GM19035 (cell line): Measurements from ENCODE around the gene MYH7B.

Experiments
- ATAC-seq: cut with Tn5 transposase; IDR thresholded peaks from one replicate; pipeline ENCODE4 v1.9.1; 2021; ENCODE audit not compliant: unreplicated experiment

MYH7B gene

DNA sequence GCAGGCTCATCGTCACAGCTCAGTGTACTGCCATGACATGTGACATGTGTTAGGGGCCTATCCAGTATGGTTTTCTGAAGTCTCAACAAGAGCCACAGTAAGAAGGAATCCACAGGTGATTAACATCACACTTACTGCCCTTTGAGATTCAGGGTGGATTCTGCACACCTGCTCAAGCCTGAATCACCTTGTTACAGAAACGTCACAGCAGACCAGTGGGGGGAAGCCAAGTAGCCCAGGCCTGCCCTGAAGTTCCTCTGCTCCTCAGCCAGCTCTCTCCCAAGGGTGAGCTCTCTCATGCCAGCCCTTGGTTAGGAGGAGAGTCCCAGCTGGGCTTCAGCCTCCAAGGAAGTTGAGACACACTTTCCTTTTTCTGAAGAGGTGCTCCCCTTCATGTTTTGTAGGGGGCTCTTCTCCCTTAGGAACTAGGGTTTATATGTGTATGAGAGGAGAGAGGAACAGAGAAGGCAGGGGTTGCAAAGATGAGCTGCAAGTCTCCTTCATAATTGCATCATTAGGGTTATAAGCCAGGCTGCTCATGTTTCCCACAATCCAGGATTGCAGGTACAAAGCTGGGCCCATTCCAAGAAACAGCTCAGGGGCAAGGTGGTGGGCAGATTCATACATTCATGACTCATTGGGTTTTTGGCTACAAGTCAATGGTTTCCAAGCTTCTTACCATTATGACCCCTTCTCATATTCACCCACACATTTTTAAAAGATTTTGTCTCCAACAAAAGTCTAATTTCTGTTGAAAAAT lies 11.7 kb upstream of the MYH7B start:
- ATAC-seq = no peak

DNA sequence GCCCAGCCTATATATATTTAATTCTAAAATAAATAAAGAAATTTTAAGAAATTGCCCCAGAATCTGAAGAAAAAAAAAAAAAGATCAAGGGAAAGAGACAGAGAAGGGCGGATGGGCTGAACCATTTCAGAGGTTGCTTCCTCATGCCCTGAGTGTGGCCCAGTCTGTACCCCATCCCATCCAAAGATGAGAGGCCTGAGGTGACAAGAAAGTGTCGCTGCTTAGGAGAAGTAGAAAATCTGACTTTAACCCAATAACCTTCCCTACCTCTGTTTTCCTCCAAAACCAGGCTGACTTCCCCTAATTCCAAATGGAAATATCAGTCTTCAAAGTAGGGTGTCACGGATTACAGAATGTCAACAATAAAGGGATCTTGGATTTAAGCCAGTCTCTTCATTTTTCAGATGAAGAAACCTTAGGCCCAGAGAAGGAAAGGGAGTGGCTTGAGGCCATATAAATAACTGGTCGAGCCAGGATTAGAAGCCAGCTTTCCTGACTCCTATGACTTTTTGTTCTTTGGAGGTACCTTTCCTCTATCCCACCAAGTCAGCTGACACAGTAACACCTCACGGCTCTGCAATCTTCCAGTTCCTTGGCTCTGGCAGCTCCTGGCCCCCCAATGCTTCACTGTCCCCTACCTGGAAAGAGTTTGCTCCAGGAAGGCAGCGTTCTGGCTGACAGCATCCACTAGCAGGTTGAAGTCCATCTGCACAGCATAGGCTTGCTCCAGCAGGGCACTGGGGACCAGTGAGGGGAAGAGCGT lies 10.2 kb upstream of the MYH7B start:
- no peak for ATAC-seq

DNA sequence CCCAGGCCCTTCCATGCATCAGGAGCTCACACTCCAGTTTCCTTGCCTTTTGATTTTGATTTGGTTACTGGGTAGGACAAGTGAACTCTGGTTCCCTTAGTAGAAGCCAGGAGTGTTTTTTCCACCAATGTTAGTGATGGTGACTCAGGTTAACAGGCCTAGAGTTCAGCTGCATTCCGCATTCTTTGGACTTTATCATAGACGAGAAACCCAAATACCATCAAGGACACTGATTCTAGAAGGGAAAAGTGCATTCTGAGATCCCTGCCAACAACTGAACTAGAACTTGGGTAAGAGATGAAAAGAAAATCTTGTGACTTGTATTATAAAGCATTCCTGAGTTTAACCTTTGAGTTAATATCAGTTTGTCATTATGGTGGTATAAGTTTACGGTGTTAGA lies 9.0 kb upstream of the MYH7B start:
- no peak for ATAC-seq

DNA sequence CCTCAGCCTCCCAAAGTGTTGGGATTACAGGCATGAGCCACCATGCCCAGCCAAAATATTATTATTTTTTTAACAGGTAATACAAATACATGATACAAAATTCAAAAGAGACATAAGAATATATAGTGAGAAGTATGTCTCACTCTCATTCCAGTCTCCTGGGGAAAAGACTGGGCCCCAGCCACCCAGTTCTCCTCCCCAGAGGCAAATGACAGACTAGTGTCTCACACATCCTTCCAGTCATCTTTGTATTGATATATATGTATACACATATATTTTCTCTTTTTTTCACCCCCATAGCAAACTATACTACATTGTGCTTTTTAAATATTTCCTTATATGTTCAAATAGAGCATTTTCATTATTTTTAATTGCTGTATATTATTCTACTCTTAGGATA lies 8.3 kb upstream of the MYH7B start:
- no peak for ATAC-seq

DNA sequence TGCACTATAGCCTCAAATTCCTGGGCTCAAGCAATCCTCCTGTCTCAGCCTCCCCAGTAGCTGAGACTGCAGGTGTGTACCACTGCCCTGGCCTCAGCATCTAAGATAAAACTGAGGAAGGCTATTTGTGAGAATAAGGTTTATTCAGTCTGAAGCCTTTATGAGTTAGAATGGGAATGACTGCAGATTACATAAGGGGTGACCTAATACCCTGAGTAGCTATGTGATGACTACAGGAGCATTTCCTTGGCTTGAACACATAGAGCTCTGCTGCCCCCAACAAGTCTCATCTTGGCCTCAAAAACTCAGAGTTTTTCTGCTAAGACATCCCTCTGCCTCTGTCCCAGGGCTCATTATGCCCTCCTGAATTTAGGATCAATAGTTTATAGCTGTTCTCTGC lies 7.6 kb upstream of the MYH7B start:
- no peak for ATAC-seq

DNA sequence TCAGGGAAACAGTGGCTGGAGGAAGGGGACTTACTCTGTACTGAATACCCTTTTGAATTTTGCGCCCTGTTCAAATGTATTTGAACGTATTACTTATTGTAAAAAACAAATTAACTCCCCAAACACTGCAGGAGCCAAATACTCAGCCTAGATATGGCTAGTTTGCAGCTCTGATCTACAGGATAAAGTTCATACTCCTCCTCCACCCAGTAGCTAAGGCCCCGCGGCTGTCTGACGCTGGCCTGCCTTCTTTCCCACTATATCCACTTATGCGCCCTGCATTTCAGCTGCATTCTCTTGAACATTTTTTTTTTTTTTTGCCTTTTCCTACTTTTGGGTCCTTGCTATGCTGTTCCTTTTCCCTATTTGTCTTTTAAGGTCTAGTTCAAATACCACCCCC lies 6.5 kb upstream of the MYH7B start:
- no peak for ATAC-seq

DNA sequence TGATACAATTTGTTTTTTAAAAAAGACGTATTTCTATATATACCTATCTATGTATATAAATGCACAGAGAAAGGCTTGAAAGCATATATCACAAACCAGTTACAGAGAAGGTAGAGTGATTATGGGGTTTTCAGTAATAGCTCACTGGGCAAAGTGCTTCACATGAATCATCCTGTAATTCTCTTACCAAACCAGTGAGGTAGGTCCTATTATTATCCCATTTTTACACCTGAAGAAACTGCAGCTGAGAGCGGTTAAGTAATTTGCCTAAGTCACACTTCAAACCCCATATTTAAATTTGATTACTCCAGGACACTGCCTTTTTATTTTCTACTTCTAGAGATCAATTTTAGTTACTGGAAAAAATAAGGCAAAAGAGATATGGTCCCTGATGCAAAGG lies 4.4 kb upstream of the MYH7B start:
- no peak for ATAC-seq

DNA sequence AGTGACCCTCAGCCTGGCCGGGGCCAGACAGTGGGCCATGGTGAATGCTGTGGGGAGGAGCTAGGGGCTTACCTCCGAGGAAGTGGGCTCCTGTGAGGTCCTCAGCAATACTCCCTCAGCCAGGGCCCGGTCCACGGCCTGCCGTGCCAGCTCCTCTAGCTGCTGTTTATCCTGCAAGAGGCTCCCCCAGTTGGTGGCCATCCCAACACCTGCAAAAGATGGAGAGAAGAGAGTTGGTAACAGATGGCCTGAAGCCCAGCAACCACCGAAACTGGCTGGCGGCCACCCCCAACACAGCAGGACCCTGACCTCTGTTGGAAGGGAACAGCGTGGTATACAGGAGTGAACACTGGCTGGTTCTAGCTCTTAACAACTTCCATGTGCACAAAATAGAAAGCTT lies 4.0 kb upstream of the MYH7B start:
- ATAC-seq = no peak

DNA sequence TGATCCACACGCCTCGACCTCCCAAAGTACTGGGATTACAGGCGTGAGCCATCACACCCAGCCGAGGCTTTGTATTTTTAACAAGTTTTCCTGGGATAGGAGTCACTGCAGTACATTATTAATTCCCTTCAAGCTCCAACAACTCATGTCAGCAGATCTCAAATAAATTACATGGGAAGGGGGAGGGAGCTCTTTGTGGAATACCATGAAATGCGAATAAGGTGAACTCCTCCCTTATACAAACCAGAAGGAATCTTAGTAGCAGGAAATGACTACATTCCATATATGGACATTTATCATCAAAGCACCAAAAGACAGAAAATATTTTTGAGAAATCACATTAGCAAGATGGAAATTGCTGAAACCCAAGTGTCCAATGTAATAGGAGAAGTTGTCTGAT lies 3.0 kb upstream of the MYH7B start:
- no peak for ATAC-seq

DNA sequence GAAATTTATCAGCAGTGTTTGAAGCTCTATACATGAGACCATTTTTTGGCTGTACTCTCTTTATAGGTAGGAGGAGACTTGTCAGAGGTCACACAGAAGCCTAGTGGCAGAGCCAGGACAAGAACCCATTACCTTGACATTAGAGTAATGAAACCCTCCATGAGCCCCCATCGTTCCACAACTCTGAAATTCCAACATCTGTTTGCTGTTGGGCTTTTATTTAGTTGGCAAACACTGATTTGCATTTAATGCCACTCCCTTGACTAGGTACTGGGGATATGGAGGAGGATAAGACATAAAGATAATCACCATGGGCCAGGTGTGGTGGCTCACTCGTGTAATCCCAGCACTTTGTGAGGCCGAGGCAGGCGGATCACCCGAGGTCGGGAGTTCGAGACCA lies 1.7 kb upstream of the MYH7B start:
- no peak for ATAC-seq

DNA sequence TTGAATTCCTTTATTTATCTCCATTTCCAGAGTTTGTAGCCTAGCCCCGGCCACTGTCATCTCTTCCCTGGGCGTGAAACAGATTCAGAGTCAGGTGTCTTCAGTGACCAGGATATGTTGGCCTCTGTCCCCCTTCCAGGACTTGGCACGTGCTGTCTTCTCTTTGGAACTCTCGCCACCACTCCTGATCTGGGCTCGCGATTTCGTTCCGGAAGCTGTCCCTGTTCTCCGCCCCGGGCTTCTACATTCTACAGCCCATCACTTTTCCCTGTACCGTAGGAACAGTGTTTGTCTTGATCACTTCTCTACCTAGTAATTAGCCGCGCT lies 801 bp upstream of the MYH7B start:
- ATAC-seq = no peak

DNA sequence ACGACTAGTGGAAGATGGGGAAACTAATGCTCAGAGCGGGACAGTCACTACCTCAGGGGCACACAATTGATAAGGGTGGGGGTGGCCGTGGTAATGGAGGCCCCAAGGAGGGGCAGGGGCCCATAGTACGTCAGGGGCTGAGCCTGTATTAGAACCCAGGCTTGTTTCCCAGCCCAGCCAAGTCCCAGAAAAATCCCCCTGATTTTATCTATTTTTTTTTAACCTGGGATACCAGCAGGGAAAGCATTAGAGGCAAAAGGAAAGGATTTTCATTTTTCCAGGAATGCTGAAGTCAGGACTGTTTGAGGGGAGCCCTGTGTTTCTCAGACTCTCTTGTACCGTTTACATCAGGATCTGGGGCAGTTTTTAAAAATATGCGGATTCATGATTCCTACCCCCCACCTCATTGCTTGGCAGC lies 382 bp downstream of the MYH7B start:
- ATAC-seq = peak; percentile 46

DNA sequence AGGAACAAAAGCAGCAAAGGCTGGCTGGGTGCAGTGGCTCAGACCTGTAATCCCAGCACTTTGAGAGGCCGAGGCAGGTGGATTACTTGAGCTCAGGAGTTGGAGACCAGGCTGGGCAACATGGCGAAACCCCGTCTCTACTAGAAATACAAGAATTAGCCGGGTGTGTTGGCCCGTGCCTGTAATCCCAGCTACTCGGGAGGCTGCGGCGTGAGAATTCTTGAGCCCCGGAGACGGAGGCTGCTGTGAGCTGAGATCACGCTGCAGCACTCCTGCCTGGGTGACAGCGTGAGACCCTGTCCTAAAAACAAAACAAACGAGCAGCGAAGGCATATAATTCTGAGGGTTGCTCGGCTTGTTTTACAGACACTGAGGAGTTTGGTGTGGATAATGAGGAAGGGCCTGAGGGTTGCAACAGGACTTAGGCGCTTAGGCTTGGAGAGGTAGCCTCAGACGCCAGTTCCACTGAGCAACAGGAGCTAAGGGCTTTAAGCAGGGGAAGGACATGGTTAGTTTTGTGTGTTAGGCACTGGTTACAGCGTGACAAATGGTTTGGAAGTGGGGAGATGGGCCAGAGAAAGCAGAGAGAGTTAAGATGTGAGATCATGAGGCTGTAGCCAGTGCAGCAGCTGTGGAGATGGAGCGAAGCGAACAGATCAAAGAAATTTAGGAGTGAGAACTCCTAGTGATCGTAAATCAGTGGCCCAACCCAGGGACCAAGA lies 1.2 kb downstream of the MYH7B start:
- no peak for ATAC-seq

DNA sequence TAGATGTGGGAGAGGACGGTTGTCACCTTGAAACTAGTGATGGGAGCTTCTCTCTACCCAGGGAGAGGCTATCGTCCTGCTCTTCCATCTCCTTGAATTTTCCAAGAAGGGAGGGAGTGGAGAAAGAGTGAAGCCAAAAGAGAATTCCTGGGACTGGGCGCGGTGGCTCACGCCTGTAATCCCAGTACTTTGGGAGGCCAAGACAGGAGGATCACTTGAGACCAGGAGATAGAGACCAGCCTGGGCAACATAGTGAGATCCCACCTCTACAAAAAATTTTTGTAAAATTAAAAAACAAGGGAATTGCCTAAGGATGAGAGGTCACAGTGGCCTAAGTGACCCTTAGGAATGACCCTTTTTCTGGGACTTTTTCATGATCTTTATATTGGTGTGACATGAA lies 8.8 kb downstream of the MYH7B start:
- no peak for ATAC-seq

DNA sequence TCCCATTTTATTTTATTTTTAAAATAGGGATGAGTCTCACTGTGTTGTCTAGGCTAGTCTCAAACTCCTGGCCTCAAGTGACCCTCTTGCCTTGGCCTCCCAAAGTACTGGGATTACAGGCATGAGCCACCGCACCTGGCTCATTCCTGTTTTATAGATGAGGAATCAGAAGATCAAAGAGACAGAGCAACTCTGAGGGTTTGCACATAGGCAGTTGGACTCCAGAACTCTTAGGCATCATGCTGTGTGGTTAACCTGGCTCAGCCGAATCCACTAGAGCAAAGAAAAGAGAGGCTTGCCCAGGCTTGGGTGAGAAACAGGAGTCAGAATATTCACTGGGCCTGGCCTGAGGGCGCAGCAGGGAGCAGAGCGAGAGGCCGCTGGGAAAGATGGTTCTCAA lies 9.4 kb downstream of the MYH7B start:
- no peak for ATAC-seq

DNA sequence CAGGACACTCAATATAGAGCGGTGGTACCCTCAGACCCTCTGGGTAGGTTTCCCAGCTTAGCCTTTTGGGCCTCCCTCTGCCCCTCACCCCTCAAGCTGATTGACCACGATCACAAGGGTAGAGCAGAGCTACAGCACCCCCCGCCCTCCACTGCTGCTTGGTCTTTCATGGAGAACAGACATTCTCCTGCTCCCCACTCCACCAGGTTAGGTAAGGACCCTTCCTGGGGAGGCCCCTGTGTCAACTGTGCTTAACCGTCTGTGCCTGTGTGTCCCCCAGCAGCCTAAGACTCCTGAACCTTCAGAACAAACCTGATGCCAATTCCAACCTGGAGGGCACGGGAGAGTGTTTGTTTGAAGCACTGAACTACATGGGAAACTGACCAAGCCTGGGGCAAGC lies 11.8 kb downstream of the MYH7B start:
- no peak for ATAC-seq

DNA sequence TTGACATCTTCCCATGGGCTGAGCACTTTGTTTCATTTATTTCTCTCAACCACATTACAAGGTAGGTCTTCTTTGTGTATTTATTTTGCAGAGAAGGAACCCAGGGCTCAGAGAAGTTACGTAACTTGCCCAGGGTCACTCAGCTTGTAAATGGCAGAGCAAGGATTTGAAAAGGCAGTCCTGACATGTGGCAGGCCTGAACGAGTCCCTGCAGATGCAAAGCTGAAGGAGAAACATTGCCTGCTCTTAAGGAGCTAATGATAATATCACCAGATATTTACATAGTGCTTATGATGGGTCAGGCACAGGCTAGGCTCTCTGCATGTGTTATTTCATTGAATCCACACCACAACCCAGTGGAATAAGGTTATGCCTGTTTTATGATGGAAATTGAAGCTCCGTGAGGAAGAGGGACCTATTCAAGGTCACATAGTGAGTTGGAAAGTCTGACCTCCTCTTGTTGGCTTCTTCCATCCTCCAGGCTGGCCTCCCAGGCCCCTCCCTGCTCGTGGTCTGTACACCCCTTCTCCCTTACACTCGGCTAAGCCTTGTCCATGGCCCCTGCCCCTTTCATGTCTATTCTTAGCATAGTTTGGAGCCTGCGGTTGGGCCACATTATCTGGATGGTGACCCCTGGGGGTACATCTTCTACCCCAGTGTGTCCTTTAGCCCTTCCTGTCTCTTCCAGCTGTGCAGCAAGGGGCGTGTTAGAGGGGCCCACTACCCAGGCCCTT lies 12.5 kb downstream of the MYH7B start:
- no peak for ATAC-seq

DNA sequence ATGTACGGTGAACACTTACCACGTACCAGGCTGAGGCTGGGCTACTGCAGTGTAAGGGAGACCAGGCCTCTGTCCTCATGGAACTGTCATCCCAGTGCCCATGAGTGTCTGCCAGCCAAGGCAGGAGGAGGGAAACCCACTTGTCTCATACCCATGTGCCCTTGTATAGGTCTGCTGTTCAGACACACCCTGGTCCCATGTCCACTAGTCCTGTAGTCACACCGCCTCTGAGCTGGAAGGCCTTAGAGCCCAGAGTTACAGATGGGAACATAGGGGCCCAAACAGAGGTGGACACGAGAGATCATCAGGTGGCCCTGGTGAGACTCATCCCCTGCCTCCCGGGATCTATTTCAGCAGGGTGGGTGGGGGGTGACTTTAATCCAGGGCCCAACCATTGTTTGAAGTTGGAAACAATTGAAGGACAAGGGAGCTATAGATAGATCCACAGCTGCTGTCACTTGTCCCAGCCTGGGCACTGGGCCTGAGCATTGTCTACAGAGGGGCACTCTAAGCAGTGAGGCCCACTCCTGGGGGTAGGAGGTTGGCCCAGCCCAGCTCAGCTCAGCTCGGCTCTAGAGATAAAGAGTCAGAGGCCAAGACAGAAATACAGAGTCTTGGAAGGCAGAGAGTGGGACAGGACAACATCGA lies 14.6 kb downstream of the MYH7B start:
- ATAC-seq = no peak

DNA sequence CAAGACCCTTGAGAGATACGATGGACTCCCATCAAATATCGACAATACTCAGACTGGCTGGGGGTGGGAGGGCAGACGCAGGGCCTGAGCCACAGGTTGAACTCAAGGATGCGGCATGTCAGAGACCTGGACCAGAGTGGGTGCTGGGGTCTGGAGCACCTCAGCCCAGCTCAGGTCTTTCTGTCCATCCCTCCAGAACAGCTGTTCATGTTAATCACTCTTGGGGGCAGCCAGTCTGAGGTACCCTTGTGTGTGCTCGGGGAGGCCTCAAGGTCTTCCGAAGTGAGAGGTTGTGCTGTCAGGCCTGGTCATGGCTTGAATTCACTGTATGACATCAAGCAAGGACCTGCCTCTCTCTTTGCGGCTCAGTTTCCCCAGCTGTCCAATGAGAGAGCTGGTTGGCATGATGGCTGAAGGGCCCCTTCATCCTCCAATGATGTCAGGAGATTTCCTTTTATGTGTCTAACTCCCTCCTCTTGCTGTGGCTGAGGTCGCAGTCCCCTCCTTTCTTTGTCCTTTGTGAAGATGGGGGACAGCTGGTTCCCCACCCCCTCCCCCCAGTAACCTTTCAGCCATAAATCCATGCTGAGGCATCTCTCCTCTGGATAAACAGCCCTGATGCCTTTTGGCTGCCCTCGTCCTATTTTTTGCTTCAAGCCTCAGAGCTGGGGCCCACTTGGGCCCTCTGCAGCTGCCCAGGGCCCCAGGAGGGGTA lies 15.3 kb downstream of the MYH7B start:
- ATAC-seq = no peak

DNA sequence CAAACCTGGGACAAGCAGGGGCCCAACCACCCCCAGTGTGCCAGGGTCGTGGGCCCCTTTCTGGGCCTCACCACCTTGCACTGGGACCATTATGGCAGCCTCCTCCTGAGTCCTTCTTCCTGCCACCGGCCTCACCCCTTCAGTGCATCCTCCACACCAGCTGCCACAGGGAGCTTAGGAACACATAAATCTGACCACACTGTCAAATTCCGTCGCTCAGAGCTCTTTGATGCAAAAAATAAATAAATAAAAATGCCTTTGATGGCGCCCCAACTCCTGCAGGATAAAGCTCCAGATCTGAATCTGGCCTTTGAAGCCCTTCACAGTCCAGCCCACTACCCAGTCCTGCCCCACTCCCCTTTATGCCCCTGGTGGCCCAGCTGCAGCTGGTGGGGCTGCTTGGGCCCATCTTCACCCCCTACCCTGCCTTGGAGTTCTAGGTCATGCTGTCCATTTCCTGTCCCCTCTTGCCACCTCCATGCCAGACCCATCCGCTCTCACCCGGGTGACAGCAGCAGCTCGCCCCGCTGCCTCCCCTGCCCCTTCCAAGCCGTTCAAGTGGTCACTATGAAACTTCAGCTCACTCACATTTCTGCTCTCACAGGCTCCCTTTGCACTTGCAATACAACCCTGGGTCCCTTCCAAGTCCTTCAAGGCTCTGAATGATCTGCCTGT lies 16.0 kb downstream of the MYH7B start:
- ATAC-seq = no peak
